SU-DHL-6 (cell line): Measurements from ENCODE around the gene TCP11X2.
"Not testable (repeated sequence)": the region's sequence is repeated elsewhere in the genome, so short reads cannot be mapped to it uniquely, and the experiment has no call there.

Experiments used
- H2AFZ ChIP-seq: fragments of 200-600 bp; sonication (generic); 2 replicates; pipeline ENCODE4 v1.6.1; 2014; ENCODE audit warnings: low read depth, mild to moderate bottlenecking, moderate library complexity, mixed read lengths, antibody characterized with exemption, low read length; ENCODE audit not compliant: severe bottlenecking
- H3F3A ChIP-seq: fragments of 200-600 bp; shearing (Covaris generic); 2 replicates; pipeline ENCODE4 v1.6.0; 2016; ENCODE audit warnings: antibody characterized with exemption, mild to moderate bottlenecking; ENCODE audit not compliant: insufficient read depth
- H3K27ac ChIP-seq: fragments of 200-600 bp; sonication (generic); 2 replicates; pipeline ENCODE4 v1.5.1; 2016; ENCODE audit warnings: low read depth, mild to moderate bottlenecking, low read length, moderate library complexity, mixed read lengths
- H3K27me3 ChIP-seq: fragments of 200-600 bp; sonication (generic), shearing (Covaris generic); 2 replicates; pipeline ENCODE4 v1.6.0; 2014; ENCODE audit warnings: mild to moderate bottlenecking, low read length
- H3K36me3 ChIP-seq: fragments of 200-600 bp; sonication (generic); 2 replicates; pipeline ENCODE4 v1.6.1; 2014; ENCODE audit warnings: mild to moderate bottlenecking, low read length, mixed read lengths
- H3K4me2 ChIP-seq: fragments of 300-600, 200-600 bp; shearing (Covaris generic), sonication (generic); 2 replicates; pipeline ENCODE4 v1.6.0; 2014; ENCODE audit warnings: low read length, low read depth, mild to moderate bottlenecking; ENCODE audit not compliant: poor library complexity, severe bottlenecking
- H3K4me3 ChIP-seq: fragments of 200-600 bp; sonication (generic); 2 replicates; pipeline ENCODE4 v1.5.1; 2014; ENCODE audit warnings: antibody characterized with exemption, low read length, mild to moderate bottlenecking, mixed read lengths; ENCODE audit not compliant: insufficient read depth, poor library complexity, severe bottlenecking
- H3K79me2 ChIP-seq: fragments of 200-600 bp; sonication (generic); 2 replicates; pipeline ENCODE4 v1.6.1; 2014; ENCODE audit warnings: mild to moderate bottlenecking, low read length, moderate library complexity; ENCODE audit not compliant: insufficient read depth
- H3K9ac ChIP-seq: fragments of 200-600 bp; sonication (generic); 2 replicates; pipeline ENCODE4 v1.7.0; 2014; ENCODE audit warnings: mild to moderate bottlenecking, low read length
- H3K9me2 ChIP-seq: fragments of 200-600 bp; sonication (generic); replicated peaks from 2 replicates; pipeline ENCODE4 v1.6.1; 2014; ENCODE audit warnings: low read length; ENCODE audit not compliant: insufficient read depth
- H3K9me3 ChIP-seq: fragments of 200-600 bp; sonication (generic); 2 replicates; pipeline ENCODE4 v1.6.1; 2014; ENCODE audit warnings: low read length, mixed read lengths; ENCODE audit not compliant: insufficient read depth
- H4K20me1 ChIP-seq: fragments of 200-600 bp; sonication (generic); 2 replicates; pipeline ENCODE4 v1.6.1; 2014; ENCODE audit warnings: low read depth, mild to moderate bottlenecking, antibody characterized with exemption, low read length, moderate library complexity, mixed read lengths
- EZH2phosphoT487 ChIP-seq: fragments of 200-600 bp; sonication (generic), shearing (Covaris generic); conservative IDR thresholded peaks from 2 replicates; pipeline ENCODE4 v1.6.1; 2018; ENCODE audit warnings: mild to moderate bottlenecking, antibody characterized with exemption, low read length, moderate library complexity, mixed read lengths
- TF ChIP-seq, protein P1 (sequence below): fragments of 200-600 bp; sonication (generic); IDR thresholded peaks from one replicate; pipeline ENCODE4 v1.5.1; 2017; ENCODE audit warnings: antibody characterized with exemption, mild to moderate bottlenecking, low read length, moderate library complexity; ENCODE audit not compliant: insufficient read depth, poor library complexity, severe bottlenecking

TCP11X2 gene

DNA sequence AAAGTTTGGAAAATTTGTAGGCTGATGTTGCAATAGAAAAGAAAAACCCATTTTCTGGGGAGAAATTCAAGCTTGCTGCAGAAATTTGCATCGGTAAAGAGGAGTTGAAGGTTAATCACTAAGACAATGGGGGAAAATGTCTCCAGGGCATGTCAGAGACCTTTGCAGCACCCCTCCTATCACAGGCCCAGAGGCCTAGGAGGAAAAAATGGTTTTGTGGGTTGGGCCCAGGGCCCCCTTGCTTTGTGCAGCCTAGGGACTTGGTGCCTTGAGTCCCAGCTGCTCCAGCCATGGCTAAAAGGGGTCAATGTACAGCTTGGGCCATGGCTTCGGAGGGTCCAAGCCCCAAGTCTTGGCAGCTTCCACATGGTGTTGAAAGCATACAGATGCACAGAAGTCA is 27.1 kb upstream of the TCP11X2 start:
- Histone ChIP-seq H3K9me3 (no peaks in the 10 kb centered on the region), H3K36me3 (no peaks in the 10 kb centered on the region), H3K27me3 (no peaks in the 10 kb centered on the region), H3K9ac (no peak overlapping the region), H4K20me1 (no peaks in the 10 kb centered on the region), H3K79me2 (no peaks in the 10 kb centered on the region), H3F3A (no peaks in the 10 kb centered on the region), H3K27ac (no peak overlapping the region), H3K9me2 (no peaks in the 10 kb centered on the region), H2AFZ (no peak overlapping the region), H3K4me3 (no peak overlapping the region), H3K4me2 (no peak overlapping the region)
- TF ChIP-seq EZH2phosphoT487, result no peak
- TF ChIP-seq, protein P1, sequence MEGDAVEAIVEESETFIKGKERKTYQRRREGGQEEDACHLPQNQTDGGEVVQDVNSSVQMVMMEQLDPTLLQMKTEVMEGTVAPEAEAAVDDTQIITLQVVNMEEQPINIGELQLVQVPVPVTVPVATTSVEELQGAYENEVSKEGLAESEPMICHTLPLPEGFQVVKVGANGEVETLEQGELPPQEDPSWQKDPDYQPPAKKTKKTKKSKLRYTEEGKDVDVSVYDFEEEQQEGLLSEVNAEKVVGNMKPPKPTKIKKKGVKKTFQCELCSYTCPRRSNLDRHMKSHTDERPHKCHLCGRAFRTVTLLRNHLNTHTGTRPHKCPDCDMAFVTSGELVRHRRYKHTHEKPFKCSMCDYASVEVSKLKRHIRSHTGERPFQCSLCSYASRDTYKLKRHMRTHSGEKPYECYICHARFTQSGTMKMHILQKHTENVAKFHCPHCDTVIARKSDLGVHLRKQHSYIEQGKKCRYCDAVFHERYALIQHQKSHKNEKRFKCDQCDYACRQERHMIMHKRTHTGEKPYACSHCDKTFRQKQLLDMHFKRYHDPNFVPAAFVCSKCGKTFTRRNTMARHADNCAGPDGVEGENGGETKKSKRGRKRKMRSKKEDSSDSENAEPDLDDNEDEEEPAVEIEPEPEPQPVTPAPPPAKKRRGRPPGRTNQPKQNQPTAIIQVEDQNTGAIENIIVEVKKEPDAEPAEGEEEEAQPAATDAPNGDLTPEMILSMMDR, result no peak

DNA sequence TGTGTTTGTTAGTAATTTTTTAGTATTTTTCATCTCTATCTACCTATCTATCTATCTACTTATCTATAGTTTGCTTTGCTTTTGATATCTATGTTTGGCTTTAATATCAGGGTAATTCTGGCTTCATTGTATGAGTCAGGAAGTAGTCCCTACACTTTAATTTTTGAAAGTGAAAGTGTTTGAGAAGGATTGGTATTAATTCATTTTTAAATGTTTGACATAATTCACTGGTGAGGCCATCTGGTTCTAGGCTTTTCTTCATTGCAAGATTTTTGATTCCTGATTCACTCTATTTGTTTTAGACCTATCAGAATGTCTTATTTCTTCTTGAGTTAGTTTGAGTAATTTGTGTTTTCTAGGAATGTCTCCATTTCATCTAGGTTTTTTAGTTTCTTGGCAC is 20.2 kb upstream of the TCP11X2 start:
- no peak overlapping the region for H3K9ac ChIP-seq
- no peak overlapping the region for H3K4me2 ChIP-seq
- no peaks in the 10 kb centered on the region for H3K9me2 ChIP-seq
- H3K9me3 ChIP-seq, result no peaks in the 10 kb centered on the region
- H3K27ac ChIP-seq, result no peak overlapping the region
- no peaks in the 10 kb centered on the region for H3K27me3 ChIP-seq
- no peak overlapping the region for H3K4me3 ChIP-seq
- H3K79me2 ChIP-seq, result no peaks in the 10 kb centered on the region
- no peaks in the 10 kb centered on the region for H3K36me3 ChIP-seq
- no peak for TF ChIP-seq EZH2phosphoT487
- TF ChIP-seq, protein P1, result no peak
- no peaks in the 10 kb centered on the region for H3F3A ChIP-seq
- H2AFZ ChIP-seq, result no peak overlapping the region
- H4K20me1 ChIP-seq, result no peaks in the 10 kb centered on the region

DNA sequence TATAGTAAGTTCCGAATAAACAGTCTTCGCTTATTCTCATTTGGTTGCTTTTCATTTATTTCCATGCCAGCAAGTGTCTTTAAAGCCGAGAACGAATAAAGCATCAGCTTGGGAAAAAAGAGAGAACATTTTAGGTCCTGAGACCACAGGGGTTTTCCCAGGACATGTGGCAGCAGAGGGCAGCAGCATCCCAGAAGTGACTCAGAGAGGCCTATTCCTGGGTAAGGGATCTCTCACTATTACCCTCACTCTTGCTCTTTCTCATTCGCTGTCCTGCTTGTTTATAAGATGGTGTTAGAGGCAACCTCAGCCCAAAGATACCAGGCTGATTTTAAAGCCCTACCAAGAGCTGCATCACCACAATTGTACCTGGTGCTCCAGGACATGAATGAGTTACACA is 7.2 kb upstream of the TCP11X2 start:
- not testable (repeated sequence) for H3K79me2 ChIP-seq, H3K9ac ChIP-seq, H2AFZ ChIP-seq, H3K4me3 ChIP-seq, H3F3A ChIP-seq, H3K36me3 ChIP-seq, H3K27ac ChIP-seq, H3K9me2 ChIP-seq, H4K20me1 ChIP-seq, H3K27me3 ChIP-seq, H3K4me2 ChIP-seq, H3K9me3 ChIP-seq

DNA sequence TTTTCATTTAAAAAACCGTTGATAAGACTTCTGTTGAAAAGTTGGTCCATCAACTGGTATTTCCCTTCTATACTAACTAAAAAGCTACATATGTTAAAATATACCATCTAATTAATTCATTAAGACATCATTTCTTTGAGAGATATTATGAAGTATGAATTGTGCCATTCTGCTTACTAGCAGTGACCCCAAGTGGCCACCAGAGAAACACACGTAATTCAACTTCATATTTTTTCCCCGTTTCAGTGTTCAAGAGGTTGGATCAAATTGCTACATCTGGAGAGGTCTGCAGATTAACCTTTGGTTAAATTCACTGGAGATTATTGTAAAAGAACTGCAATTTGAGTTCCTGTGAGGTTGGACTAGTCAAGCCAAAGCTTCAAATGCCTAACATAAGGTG is 1.4 kb downstream of the TCP11X2 start:
- H3K9ac ChIP-seq, H3K36me3 ChIP-seq, H3K27me3 ChIP-seq, H3K4me2 ChIP-seq, H2AFZ ChIP-seq, H3K4me3 ChIP-seq, H3K9me2 ChIP-seq, H3F3A ChIP-seq, H3K9me3 ChIP-seq, H3K27ac ChIP-seq, H4K20me1 ChIP-seq, H3K79me2 ChIP-seq: not testable (repeated sequence)

DNA sequence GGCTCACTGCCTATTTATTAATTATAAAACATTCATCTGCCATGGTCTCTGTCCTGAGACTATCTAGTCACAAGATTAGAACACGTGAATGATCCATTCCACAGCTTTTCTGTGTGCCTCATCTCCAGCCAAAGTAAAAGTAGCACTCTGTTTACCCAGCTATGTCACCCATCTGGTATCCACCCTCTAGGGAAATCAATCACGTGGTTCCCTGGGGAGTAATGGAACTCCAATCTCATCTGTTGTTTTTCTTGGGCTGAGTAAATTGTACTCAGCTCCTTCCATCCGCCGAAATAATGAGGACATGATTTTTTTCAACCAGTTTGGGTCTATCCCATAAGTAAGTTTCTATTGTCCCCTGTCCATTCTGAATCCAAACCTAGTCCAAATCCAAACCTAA is 13.0 kb downstream of the TCP11X2 start:
- H3K79me2 ChIP-seq, H3K9me2 ChIP-seq, H3K27ac ChIP-seq, H4K20me1 ChIP-seq, H3F3A ChIP-seq, H2AFZ ChIP-seq, H3K27me3 ChIP-seq, H3K4me2 ChIP-seq, H3K9ac ChIP-seq, H3K4me3 ChIP-seq, H3K9me3 ChIP-seq, H3K36me3 ChIP-seq: not testable (repeated sequence)

DNA sequence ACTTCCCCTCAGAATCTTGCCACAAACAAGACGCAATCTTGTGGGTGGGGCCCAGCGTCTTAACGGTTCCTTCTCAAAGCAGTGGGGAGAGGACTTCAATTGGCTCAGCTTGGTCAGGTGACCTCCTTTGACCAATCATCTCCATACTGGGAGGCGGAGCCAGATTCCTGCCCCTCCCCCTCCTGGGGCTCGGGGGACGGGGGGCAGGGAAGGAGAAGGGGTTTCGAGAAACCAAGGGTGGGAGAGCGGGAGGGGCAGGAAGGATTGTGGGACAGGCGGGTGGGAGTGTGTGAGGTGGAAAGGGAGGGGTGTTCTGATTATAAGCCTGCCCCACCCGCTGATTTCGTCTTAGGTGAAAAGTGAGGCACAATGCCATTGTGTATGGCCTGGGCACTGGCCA is 31.7 kb downstream of the TCP11X2 start, which contains the start of gene NXF2B:
TSS of gene NXF2B (minus strand) at position 101 of the 400 bp plus-strand sequence. CDS start 59,972 bp downstream, outside the sequence.
- H3K4me2 ChIP-seq, H2AFZ ChIP-seq: not testable (repeated sequence)

DNA sequence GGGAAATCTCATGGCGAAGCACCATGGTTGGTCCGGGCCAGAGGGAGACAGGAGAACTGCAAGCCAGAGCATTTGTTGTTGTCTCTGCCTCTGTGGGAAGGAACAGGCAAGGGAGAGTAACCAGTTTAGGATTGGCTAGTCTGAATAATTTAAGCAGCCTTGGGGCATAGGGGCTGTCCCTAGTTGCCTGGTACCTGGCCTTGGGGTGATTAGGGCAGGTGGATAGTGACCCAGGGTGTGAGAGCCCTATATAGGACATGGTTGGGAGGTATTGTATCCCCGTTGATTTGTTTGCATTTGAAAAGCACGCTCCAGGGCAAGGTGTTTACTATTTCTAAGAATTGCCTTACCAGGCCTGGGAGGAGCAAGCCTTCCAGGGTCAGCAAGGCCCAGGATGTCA is 57.1 kb downstream of the TCP11X2 start:
- not testable (repeated sequence) for H3K27ac ChIP-seq, H3K4me2 ChIP-seq, H3K9me2 ChIP-seq, H3K36me3 ChIP-seq, H3K4me3 ChIP-seq, H3K9ac ChIP-seq, H3K27me3 ChIP-seq, H3K9me3 ChIP-seq, H3F3A ChIP-seq, H3K79me2 ChIP-seq, H2AFZ ChIP-seq, H4K20me1 ChIP-seq

More for the DNA sequence above, 31.7 kb downstream of the TCP11X2 start, which contains the start of gene NXF2B:
- not testable (repeated sequence) for H3F3A ChIP-seq, H3K9me3 ChIP-seq, H3K79me2 ChIP-seq, H3K9ac ChIP-seq, H3K36me3 ChIP-seq, H3K4me3 ChIP-seq, H4K20me1 ChIP-seq, H3K27me3 ChIP-seq, H3K9me2 ChIP-seq, H3K27ac ChIP-seq
